ENCODE data around the gene FFAR2.

GRCh38 chr19:35438527-35438926 is 9.5 kb upstream of the FFAR2 start:
- TF ChIP-seq, protein P1, sequence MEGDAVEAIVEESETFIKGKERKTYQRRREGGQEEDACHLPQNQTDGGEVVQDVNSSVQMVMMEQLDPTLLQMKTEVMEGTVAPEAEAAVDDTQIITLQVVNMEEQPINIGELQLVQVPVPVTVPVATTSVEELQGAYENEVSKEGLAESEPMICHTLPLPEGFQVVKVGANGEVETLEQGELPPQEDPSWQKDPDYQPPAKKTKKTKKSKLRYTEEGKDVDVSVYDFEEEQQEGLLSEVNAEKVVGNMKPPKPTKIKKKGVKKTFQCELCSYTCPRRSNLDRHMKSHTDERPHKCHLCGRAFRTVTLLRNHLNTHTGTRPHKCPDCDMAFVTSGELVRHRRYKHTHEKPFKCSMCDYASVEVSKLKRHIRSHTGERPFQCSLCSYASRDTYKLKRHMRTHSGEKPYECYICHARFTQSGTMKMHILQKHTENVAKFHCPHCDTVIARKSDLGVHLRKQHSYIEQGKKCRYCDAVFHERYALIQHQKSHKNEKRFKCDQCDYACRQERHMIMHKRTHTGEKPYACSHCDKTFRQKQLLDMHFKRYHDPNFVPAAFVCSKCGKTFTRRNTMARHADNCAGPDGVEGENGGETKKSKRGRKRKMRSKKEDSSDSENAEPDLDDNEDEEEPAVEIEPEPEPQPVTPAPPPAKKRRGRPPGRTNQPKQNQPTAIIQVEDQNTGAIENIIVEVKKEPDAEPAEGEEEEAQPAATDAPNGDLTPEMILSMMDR (IDR thresholded peaks at IDR 0.05), result no peak
- TF ChIP-seq POLR2A (IDR thresholded peaks at IDR 0.05), result no peak
